T-cell (primary cell): ENCODE measurements around the gene QARS1. TPM values are rescaled to one million over a fixed set of nuclear protein-coding genes. Genes with fewer than 3 reads are reported as not detected.

Source experiments
- ATAC-seq, 4 experiments: fragments of 200-7000 bp in 3 of 4; fragments of 150-1000 bp in 1 of 4; cut with Tn5 transposase; replicated peaks in 1 of 4; 1 replicate in 3 of 4; 2 replicates in 1 of 4; pipeline ENCODE4 v1.10.0; 2021; ENCODE audit warnings: moderate library complexity in 3 of 4, mild to moderate bottlenecking in 2 of 4, moderate number of reproducible peaks in 1 of 4
- CTCF ChIA-PET, 2 donors: fragments of 300-600 bp; sonication (Branson Sonifier 250); formaldehyde crosslinking; loops; one replicate each; lab custom pipeline; 2022; ENCODE audit warnings: antibody characterized with exemption in 2 of 2; lab: Charles Lee
- POLR2A ChIA-PET, 2 donors: fragments of 300-600 bp; sonication (Branson Sonifier 250); formaldehyde crosslinking; loops; one replicate each; lab custom pipeline; 2022; ENCODE audit warnings: antibody characterized with exemption in 2 of 2; lab: Charles Lee
- DNase-seq, 35 experiments: peaks; one replicate each; pipeline versions ENCODE4 v3.0.0 to v3.0.0-alpha.2; 2013 to 2023
- H3K27ac ChIP-seq: one replicate; pipeline ENCODE4 v1.5.1; 2013; ENCODE audit warnings: low read length
- H3K27me3 ChIP-seq, 2 experiments: replicated peaks in 1 of 2; 1 replicate in 1 of 2; 2 replicates in 1 of 2; pipeline versions ENCODE4 v1.6.1 to v1.7.0; 2013; ENCODE audit warnings: low read length in 1 of 2, mixed read lengths in 1 of 2; ENCODE audit not compliant: control insufficient read depth in 2 of 2, insufficient read depth in 2 of 2; ENCODE audit errors: extremely low read depth in 1 of 2
- H3K36me3 ChIP-seq, 2 donors: 1 replicate in 1 of 2; 2 replicates in 1 of 2; pipeline versions ENCODE4 v1.6.1 to v1.7.0; 2013; ENCODE audit warnings: low read length in 1 of 2; ENCODE audit not compliant: control insufficient read depth in 2 of 2, insufficient read depth in 1 of 2; ENCODE audit errors: extremely low read depth in 1 of 2
- H3K4me1 ChIP-seq, 2 experiments: 1 replicate in 1 of 2; 2 replicates in 1 of 2; pipeline versions ENCODE4 v1.6.1 to v1.7.0; 2013; ENCODE audit warnings: low read length in 2 of 2, mixed read lengths in 1 of 2; ENCODE audit not compliant: insufficient read depth in 2 of 2, control insufficient read depth in 1 of 2; ENCODE audit errors: extremely low read depth in 1 of 2
- H3K4me3 ChIP-seq, 2 donors: 1 replicate in 1 of 2; 2 replicates in 1 of 2; pipeline versions ENCODE4 v1.5.1 to v1.7.0; 2013; ENCODE audit warnings: mild to moderate bottlenecking in 2 of 2, low read length in 1 of 2, moderate library complexity in 1 of 2; ENCODE audit not compliant: control insufficient read depth in 1 of 2; ENCODE audit errors: extremely low read depth in 1 of 2
- H3K9me3 ChIP-seq: 2 replicates; pipeline ENCODE4 v1.7.0; 2013
- H3K27ac Mint-ChIP-seq, 2 donors: one replicate each; pipeline ENCODE4 v1.8.0; 2020 to 2021; ENCODE audit warnings: mild to moderate bottlenecking in 2 of 2, mixed read lengths in 2 of 2
- H3K27me3 Mint-ChIP-seq, 2 donors: one replicate each; pipeline ENCODE4 v1.8.0; 2021 to 2022; ENCODE audit warnings: mixed read lengths in 2 of 2
- H3K36me3 Mint-ChIP-seq: one replicate; pipeline ENCODE4 v1.8.0; 2021; ENCODE audit warnings: mixed read lengths
- H3K4me1 Mint-ChIP-seq, 3 donors: one replicate each; pipeline ENCODE4 v1.8.0; 2020 to 2022; ENCODE audit warnings: mixed read lengths in 3 of 3, mild to moderate bottlenecking in 1 of 3
- H3K4me3 Mint-ChIP-seq, 3 donors: one replicate each; pipeline ENCODE4 v1.8.0; 2020 to 2022; ENCODE audit warnings: mild to moderate bottlenecking in 3 of 3, mixed read lengths in 3 of 3, moderate library complexity in 3 of 3
- H3K9me3 Mint-ChIP-seq, 3 donors: one replicate each; pipeline ENCODE4 v1.8.0; 2020 to 2022; ENCODE audit warnings: mixed read lengths in 3 of 3
- WGBS: methylation state at CpG from one replicate; pipeline ENCODE4 v1.1.5; 2013; ENCODE audit warnings: missing lambda C conversion rate; ENCODE audit not compliant: insufficient coverage; 5-methylcytosine and 5-hydroxymethylcytosine counted together
- total RNA-seq, 35 experiments: library from RNA in 6 of 35; stranded (reverse) in 6 of 35; fragments of 120-200 nt in 1 of 35; gene quantifications; one replicate each; pipeline versions ENCODE4 v1.2.1 to v1.2.4 and lab custom pipeline; 2013 to 2026

Gene QARS1
- total RNA-seq, 5 donors from 2014 or later (not counting 1 experiment from before 2014, with no cell fraction given) = 215 to 261 (median 245) TPM

DNA sequence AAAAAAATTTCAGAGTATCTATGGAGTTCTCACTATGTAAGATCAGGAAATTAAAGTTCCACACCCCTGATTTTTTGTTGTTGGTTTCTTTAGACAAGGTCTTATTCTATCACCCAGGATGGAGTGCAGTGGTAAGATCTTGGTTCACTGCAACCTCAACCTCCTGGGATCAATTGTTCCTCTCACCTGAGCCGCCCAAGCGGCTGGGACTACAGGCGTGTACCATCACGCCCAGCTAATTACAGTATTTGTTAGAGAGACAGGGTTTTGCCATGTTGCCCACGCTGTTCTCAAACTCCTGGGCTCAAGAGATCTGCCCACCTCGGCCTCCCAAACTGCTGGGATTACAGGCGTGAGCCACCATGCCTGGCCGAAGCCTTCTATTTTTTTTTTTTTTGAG lies 23.1 kb downstream of the QARS1 start:
- Mint-ChIP-seq H3K4me3 (no peak overlapping the region), H3K27me3 (no peaks in the 10 kb centered on the region), H3K36me3 (peaks cover 3% of the 10 kb centered on the region), H3K9me3 (no peaks in the 10 kb centered on the region), H3K27ac (no peak overlapping the region), H3K4me1 (peaks cover 8 to 36% (median 30%) of the 10 kb centered on the region in 3 donors)
- Histone ChIP-seq H3K4me3 (no peak overlapping the region), H3K27ac (no peak overlapping the region), H3K9me3 (no peaks in the 10 kb centered on the region), H3K4me1 (peaks cover 0 to 6% of the 10 kb centered on the region in 2 experiments), H3K36me3 (peaks cover 5 to 23% of the 10 kb centered on the region in 2 donors), H3K27me3 (no peaks in the 10 kb centered on the region)
- ATAC-seq = peak in 1 of 4 experiments; percentile 24
- ChIA-PET POLR2A (interaction anchor here in 1 of 2 donors (0.7 to 1.1 kb wide), 2 partner anchors 10 to 52 kb away, joined by 3 read pairs; partner anchors contain the start of gene IMPDH2), CTCF (interaction anchor here in 1 of 2 donors (0.7 kb wide), 1 partner anchor 369 kb away, joined by 3 read pairs; no protein-coding TSS in a partner anchor)
- 91% methylated on average over 8 of the region's 8 CpGs for WGBS
- DNase-seq = no peak

DNA sequence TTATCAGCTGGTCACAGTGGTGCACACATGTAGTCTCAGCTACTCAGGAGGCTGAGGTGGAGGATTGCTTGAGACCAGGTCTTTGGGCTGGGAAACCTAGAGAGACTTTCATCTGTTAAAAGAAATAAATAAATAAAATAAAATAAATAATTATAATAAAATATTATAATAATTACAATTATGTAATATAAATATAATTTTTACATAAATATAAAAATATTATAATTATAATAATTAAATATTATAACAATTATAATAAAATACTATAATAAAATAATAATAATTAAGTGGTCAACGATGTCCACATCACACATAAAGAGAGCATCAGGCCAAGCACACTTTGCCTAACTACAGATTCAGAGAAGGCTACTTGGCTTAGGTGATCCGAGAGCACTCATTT lies 25.3 kb downstream of the QARS1 start:
- Mint-ChIP-seq H3K9me3 (no peaks in the 10 kb centered on the region), H3K4me1 (peaks cover 8 to 27% (median 24%) of the 10 kb centered on the region in 3 donors), H3K27ac (no peak overlapping the region), H3K27me3 (no peaks in the 10 kb centered on the region), H3K36me3 (peaks cover 11% of the 10 kb centered on the region), H3K4me3 (no peak overlapping the region)
- DNase-seq (no peak), ATAC-seq (no peak)
- H3K27ac ChIP-seq = no peak overlapping the region
- ChIA-PET POLR2A (no interaction called here), CTCF (no interaction called here)
- no peaks in the 10 kb centered on the region for H3K9me3 ChIP-seq
- H3K27me3 ChIP-seq = no peaks in the 10 kb centered on the region
- 100% methylated on average over 1 of the region's 2 CpGs for WGBS
- peaks cover 0 to 6% of the 10 kb centered on the region in 2 experiments for H3K4me1 ChIP-seq
- no peak overlapping the region for H3K4me3 ChIP-seq
- H3K36me3 ChIP-seq = peaks cover 8 to 40% of the 10 kb centered on the region in 2 donors

DNA sequence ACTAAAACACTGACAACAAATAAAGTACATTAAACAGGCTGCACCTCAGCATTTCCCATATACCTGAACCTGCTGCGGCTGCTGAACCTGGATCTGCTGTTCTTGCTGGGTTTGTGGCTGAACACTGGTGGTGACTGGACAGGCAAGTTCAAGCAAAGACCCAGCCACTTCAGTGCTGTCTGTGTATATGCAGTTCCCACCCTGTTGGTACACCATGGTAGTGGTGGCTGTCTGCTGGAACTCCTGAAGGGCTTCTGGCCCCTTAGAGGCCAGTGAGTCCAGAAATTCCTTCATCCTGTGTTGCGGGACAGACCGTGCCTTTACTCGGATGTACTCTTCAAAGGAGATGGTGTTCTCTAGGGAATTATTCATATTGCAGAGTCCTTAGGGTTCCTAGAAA lies 27.9 kb downstream of the QARS1 start:
- H3K9me3 Mint-ChIP-seq = no peaks in the 10 kb centered on the region
- ChIA-PET POLR2A (no interaction called here), CTCF (no interaction called here)
- H3K27ac Mint-ChIP-seq = no peak overlapping the region
- H3K36me3 ChIP-seq = peaks cover 11 to 62% of the 10 kb centered on the region in 2 donors
- H3K27me3 ChIP-seq = no peaks in the 10 kb centered on the region
- ATAC-seq (no peak), DNase-seq (no peak)
- no peak overlapping the region for H3K27ac ChIP-seq
- no peak overlapping the region for H3K4me3 Mint-ChIP-seq
- no peaks in the 10 kb centered on the region for H3K27me3 Mint-ChIP-seq
- H3K4me1 Mint-ChIP-seq = peaks cover 8 to 24% (median 20%) of the 10 kb centered on the region in 3 donors
- H3K9me3 ChIP-seq = no peaks in the 10 kb centered on the region
- no peak overlapping the region for H3K4me3 ChIP-seq
- peaks cover 18% of the 10 kb centered on the region for H3K36me3 Mint-ChIP-seq
- H3K4me1 ChIP-seq = no peaks in the 10 kb centered on the region
- 83% methylated on average over 1 of the region's 4 CpGs for WGBS

DNA sequence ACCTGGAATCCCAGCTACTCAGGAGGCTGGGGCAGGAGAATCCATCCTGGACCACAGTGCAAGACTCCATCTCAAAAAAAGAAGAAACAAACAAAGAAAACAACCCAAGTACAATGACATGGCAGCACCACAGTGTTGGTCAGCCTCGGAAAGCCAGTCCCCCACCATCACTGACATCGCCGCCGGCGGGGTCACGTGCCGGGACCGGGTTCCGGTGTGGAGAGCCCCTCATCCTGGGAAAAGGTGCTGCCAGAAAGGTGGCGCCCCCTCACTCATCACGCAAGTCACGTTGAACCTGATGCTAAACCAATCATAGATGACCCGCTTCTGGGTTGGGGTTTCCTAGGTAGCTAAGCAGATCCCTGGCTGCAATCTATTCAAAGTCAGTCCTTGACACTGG lies 28.4 kb downstream of the QARS1 start:
- H3K27me3 ChIP-seq = no peaks in the 10 kb centered on the region
- H3K36me3 ChIP-seq = peaks cover 11 to 67% of the 10 kb centered on the region in 2 donors
- H3K27ac Mint-ChIP-seq = no peak overlapping the region
- ChIA-PET CTCF (no interaction called here), POLR2A (no interaction called here)
- DNase-seq (no peak), ATAC-seq (no peak)
- 98% methylated on average over 9 of the region's 13 CpGs for WGBS
- peaks cover 8 to 21% (median 16%) of the 10 kb centered on the region in 3 donors for H3K4me1 Mint-ChIP-seq
- no peaks in the 10 kb centered on the region for H3K9me3 ChIP-seq
- H3K4me1 ChIP-seq = no peaks in the 10 kb centered on the region
- no peaks in the 10 kb centered on the region for H3K9me3 Mint-ChIP-seq
- H3K27ac ChIP-seq = no peak overlapping the region
- no peaks in the 10 kb centered on the region for H3K27me3 Mint-ChIP-seq
- peaks cover 23% of the 10 kb centered on the region for H3K36me3 Mint-ChIP-seq
- no peak overlapping the region for H3K4me3 Mint-ChIP-seq
- H3K4me3 ChIP-seq = no peak overlapping the region

DNA sequence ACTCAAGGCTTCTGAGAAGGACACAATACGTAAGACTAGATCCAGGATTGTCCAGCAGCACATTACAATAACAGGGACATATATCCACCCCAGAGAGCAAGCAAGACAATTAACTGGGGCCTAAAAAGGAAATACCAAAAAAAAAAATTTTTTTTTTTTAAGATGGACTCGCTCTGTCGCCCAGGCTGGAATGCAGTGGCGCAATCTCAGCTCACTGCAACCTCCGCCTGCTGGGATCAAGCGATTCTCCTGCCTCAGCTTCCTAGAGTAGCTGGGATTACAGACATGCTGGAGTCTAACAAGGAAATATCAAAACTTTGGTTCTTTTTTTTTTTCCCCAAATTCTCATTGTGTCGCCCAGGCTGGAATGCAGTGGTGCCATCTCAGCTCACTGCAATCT lies 46.5 kb downstream of the QARS1 start:
- Histone ChIP-seq H3K4me1 (no peaks in the 10 kb centered on the region), H3K9me3 (no peaks in the 10 kb centered on the region), H3K27ac (no peak overlapping the region), H3K27me3 (no peaks in the 10 kb centered on the region), H3K36me3 (peaks cover 12 to 62% of the 10 kb centered on the region in 2 donors), H3K4me3 (no peak overlapping the region)
- ChIA-PET CTCF (no interaction called here), POLR2A (no interaction called here)
- ATAC-seq (no peak), DNase-seq (no peak)
- no peak overlapping the region for H3K4me3 Mint-ChIP-seq
- H3K27ac Mint-ChIP-seq = no peak overlapping the region
- peaks cover 1 to 9% (median 2%) of the 10 kb centered on the region in 3 donors for H3K4me1 Mint-ChIP-seq
- H3K36me3 Mint-ChIP-seq = peaks cover 30% of the 10 kb centered on the region
- H3K9me3 Mint-ChIP-seq = no peaks in the 10 kb centered on the region
- WGBS = 100% methylated on average over 7 of the region's 7 CpGs
- no peaks in the 10 kb centered on the region for H3K27me3 Mint-ChIP-seq

DNA sequence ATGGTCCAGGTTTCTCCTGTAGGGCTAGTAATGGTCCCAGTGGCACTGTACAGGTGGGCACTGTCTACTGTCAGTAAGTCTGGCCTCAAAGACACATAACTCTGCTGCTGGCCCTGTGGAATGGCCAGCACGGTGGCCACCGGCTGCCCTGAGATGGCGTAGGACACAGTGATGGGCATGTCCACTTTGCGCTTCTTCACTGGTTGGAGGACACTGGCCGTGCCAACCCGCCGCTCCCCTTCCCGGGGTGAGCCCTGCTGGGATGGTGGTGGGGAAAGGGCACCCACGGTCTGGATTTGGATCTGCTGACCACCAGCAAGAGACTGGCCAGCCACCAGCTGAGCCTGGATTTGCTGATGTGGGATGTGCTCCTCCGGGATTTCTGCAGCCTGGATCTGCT lies 47.3 kb downstream of the QARS1 start:
- no peak overlapping the region for H3K27ac Mint-ChIP-seq
- DNase-seq (no peak), ATAC-seq (peak in 1 of 4 experiments; percentile 24)
- no peaks in the 10 kb centered on the region for H3K4me1 ChIP-seq
- no peaks in the 10 kb centered on the region for H3K27me3 ChIP-seq
- no peaks in the 10 kb centered on the region for H3K9me3 ChIP-seq
- H3K9me3 Mint-ChIP-seq = no peaks in the 10 kb centered on the region
- H3K36me3 ChIP-seq = peaks cover 11 to 62% of the 10 kb centered on the region in 2 donors
- H3K36me3 Mint-ChIP-seq = peaks cover 34% of the 10 kb centered on the region
- H3K27ac ChIP-seq = no peak overlapping the region
- ChIA-PET CTCF (no interaction called here), POLR2A (no interaction called here)
- no peak overlapping the region for H3K4me3 Mint-ChIP-seq
- no peak overlapping the region for H3K4me3 ChIP-seq
- 96% methylated on average over 9 of the region's 10 CpGs for WGBS
- no peaks in the 10 kb centered on the region for H3K27me3 Mint-ChIP-seq
- peaks cover 1 to 14% (median 2%) of the 10 kb centered on the region in 3 donors for H3K4me1 Mint-ChIP-seq
